ENCODE results near the gene EPC2. TPM values are rescaled to one million over a fixed set of nuclear protein-coding genes. Genes with fewer than 3 reads are reported as not detected.
A peak's percentile ranks its signal among the peaks of the same experiment; 100 is the strongest.

EPC2 gene
- polyA plus RNA-seq, 3 donors: 1.4 to 19.2 (median 2.0) TPM

DNA sequence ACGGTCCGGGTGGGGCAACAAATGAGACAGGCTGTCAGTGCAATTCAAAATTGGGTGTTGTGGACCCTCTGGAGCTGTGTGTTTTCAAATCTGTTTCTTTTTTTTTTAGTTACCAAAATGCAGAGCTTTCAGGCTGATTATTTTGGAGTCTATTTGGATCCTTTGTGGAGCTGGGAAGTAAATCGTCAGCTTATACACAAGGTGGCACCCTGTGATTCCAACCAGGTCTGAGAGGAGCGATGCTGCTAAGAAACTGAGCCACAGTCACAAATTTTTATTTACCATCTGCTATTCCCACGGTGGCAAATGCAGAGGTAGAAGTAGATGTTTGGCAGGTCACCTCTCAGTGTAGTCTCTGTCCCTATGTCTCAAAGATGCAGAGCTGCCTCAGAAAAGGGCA is 3.8 kb upstream of the EPC2 start:
- H3K9me3 Mint-ChIP-seq: no peaks in the 10 kb centered on the region
- H2AFZ ChIP-seq (ENCODE audit: insufficient read depth, low read depth, low read length, poor library complexity, severe bottlenecking): no peak overlapping the region
- peaks cover 4% of the 10 kb centered on the region for H4K20me1 ChIP-seq (ENCODE audit: insufficient read depth, low read length)
- no peak overlapping the region for H3K4me3 ChIP-seq (replicated peaks in 1 of 3; ENCODE audit: low read depth in 2 of 3, low read length in 3 of 3)
- TF ChIP-seq, protein P1, sequence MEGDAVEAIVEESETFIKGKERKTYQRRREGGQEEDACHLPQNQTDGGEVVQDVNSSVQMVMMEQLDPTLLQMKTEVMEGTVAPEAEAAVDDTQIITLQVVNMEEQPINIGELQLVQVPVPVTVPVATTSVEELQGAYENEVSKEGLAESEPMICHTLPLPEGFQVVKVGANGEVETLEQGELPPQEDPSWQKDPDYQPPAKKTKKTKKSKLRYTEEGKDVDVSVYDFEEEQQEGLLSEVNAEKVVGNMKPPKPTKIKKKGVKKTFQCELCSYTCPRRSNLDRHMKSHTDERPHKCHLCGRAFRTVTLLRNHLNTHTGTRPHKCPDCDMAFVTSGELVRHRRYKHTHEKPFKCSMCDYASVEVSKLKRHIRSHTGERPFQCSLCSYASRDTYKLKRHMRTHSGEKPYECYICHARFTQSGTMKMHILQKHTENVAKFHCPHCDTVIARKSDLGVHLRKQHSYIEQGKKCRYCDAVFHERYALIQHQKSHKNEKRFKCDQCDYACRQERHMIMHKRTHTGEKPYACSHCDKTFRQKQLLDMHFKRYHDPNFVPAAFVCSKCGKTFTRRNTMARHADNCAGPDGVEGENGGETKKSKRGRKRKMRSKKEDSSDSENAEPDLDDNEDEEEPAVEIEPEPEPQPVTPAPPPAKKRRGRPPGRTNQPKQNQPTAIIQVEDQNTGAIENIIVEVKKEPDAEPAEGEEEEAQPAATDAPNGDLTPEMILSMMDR (IDR thresholded peaks at IDR 0.05): no peak
- peaks cover 21 to 24% of the 10 kb centered on the region in 2 donors for H3K4me1 ChIP-seq (ENCODE audit: control insufficient read depth in 1 of 2, insufficient read depth in 2 of 2, low read length in 2 of 2)
- no peaks in the 10 kb centered on the region for H3K9me3 ChIP-seq (replicated peaks in 1 of 2; ENCODE audit: control insufficient read depth in 1 of 2, insufficient read depth in 1 of 2, low read length in 2 of 2)
- H3K27me3 ChIP-seq (ENCODE audit: control insufficient read depth in 2 of 2, insufficient read depth in 2 of 2, low read length in 2 of 2): no peaks in the 10 kb centered on the region
- no peak overlapping the region for H3K9ac ChIP-seq (ENCODE audit: insufficient read depth, low read length, poor library complexity, severe bottlenecking)
- peaks cover 0 to 3% (median 0%) of the 10 kb centered on the region in 3 donors for H3K27me3 Mint-ChIP-seq (ENCODE audit: low read depth in 3 of 3)
- WGBS (ENCODE audit: insufficient coverage): 100% methylated on average over 2 of the region's 5 CpGs
- H3K36me3 Mint-ChIP-seq: no peaks in the 10 kb centered on the region
- H3K4me1 Mint-ChIP-seq: peaks cover 20% of the 10 kb centered on the region
- H3K79me2 ChIP-seq (ENCODE audit: insufficient read depth, low read length): peaks cover 6% of the 10 kb centered on the region
- no peak overlapping the region for H3K27ac Mint-ChIP-seq
- no peak for DNase-seq
- H3K4me3 Mint-ChIP-seq: no peak overlapping the region
- intact Hi-C loops (cut with micrococcal nuclease): loop anchor here in 1 of 2 donors (5.0 kb wide), 1 partner anchor 618 kb away; the partner anchor contains the start of genes MBD5 and ORC4
- H3K36me3 ChIP-seq (replicated peaks in 1 of 2; ENCODE audit: control insufficient read depth in 1 of 2, insufficient read depth in 2 of 2, low read length in 2 of 2): no peaks in the 10 kb centered on the region
- H3K4me2 ChIP-seq (replicated peaks; ENCODE audit: extremely low read depth, low read length, poor library complexity, severe bottlenecking): no peak overlapping the region
- no peak overlapping the region for H3K27ac ChIP-seq (ENCODE audit: low read depth in 1 of 2, low read length in 2 of 2)

DNA sequence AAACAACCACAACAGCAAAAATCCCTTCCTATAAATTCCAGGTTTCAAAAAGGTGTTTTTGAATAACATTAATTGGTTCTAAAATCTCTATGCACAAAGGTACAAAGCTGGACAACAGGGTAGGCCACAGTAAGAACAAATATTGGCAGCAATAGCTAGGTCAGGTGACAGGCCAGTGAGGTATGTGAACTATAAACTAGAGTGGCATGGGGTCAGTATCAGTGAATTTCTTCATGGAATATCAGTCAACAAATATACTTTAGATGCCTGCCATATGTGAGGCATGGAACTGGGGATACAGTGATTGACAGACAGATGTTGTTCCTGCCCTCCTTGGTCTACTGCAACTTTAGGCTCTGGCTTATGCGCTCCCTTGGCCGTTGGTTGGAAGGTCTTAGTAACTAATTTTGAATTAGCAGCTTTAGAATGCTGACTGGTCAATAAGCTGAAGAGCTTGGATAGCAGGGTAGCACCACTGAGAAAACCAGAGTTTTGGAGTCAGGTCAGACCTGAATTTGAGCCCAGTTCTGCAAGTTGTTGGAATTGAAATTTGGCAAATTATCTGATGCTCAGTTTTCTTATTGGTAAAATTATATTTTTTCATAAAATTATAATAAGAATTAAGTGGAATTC is 2.3 kb upstream of the EPC2 start:
- Histone ChIP-seq H3K4me3 (replicated peaks in 1 of 3; ENCODE audit: low read depth in 2 of 3, low read length in 3 of 3) (no peak overlapping the region), H3K9ac (ENCODE audit: insufficient read depth, low read length, poor library complexity, severe bottlenecking) (no peak overlapping the region), H3K27ac (ENCODE audit: low read depth in 1 of 2, low read length in 2 of 2) (no peak overlapping the region), H3K36me3 (replicated peaks in 1 of 2; ENCODE audit: control insufficient read depth in 1 of 2, insufficient read depth in 2 of 2, low read length in 2 of 2) (no peaks in the 10 kb centered on the region), H4K20me1 (ENCODE audit: insufficient read depth, low read length) (peaks cover 19% of the 10 kb centered on the region), H3K79me2 (ENCODE audit: insufficient read depth, low read length) (peaks cover 20% of the 10 kb centered on the region), H2AFZ (ENCODE audit: insufficient read depth, low read depth, low read length, poor library complexity, severe bottlenecking) (peak overlapping the region; percentile 2), H3K9me3 (replicated peaks in 1 of 2; ENCODE audit: control insufficient read depth in 1 of 2, insufficient read depth in 1 of 2, low read length in 2 of 2) (no peaks in the 10 kb centered on the region), H3K4me2 (replicated peaks; ENCODE audit: extremely low read depth, low read length, poor library complexity, severe bottlenecking) (peak overlapping the region; percentile 96), H3K4me1 (ENCODE audit: control insufficient read depth in 1 of 2, insufficient read depth in 2 of 2, low read length in 2 of 2) (peaks cover 24 to 38% of the 10 kb centered on the region in 2 donors), H3K27me3 (ENCODE audit: control insufficient read depth in 2 of 2, insufficient read depth in 2 of 2, low read length in 2 of 2) (no peaks in the 10 kb centered on the region)
- TF ChIP-seq, protein P1 (IDR thresholded peaks at IDR 0.05): no peak
- Mint-ChIP-seq H3K27ac (peak overlapping the region in 4 of 7 donors; percentile 33 to 63 (median 51)), H3K27me3 (ENCODE audit: low read depth in 3 of 3) (no peaks in the 10 kb centered on the region), H3K9me3 (no peaks in the 10 kb centered on the region), H3K36me3 (no peaks in the 10 kb centered on the region), H3K4me3 (no peak overlapping the region), H3K4me1 (peaks cover 26% of the 10 kb centered on the region)
- intact Hi-C loops (cut with micrococcal nuclease): loop anchor here in 1 of 2 donors (2.0 to 5.0 kb wide), 2 partner anchors 27 to 620 kb away; partner anchors contain the start of genes MBD5 and ORC4
- WGBS (ENCODE audit: insufficient coverage): 77% methylated on average over 2 of the region's 2 CpGs
- DNase-seq: no peak
